Testis (tissue), 2 donors: Measurements from ENCODE around the gene ADNP.

Source experiments
- CTCF ChIP-seq, 3 experiments: fragments of 450-650 bp in 2 of 3; fragments of 200-600 bp in 1 of 3; sonication (generic) in 1 of 3; IDR thresholded peaks; one replicate each; pipeline ENCODE4 v1.5.1; 2016 to 2019; ENCODE audit warnings: antibody characterized with exemption in 3 of 3, mild to moderate bottlenecking in 2 of 3, moderate library complexity in 1 of 3
- POLR2A ChIP-seq: fragments of 450-650 bp; IDR thresholded peaks from one replicate; pipeline ENCODE4 v1.6.1; 2017; ENCODE audit warnings: antibody characterized with exemption, mild to moderate bottlenecking, moderate library complexity

GRCh38 chr20:50895111-50895830 is 36.0 kb downstream of the ADNP start:
- no peak for TF ChIP-seq POLR2A
- TF ChIP-seq CTCF (IDR thresholded peaks at IDR 0.05), result no peak
